ENCODE data around the gene HOXB1. TPM values are rescaled to one million over a fixed set of nuclear protein-coding genes. Genes with fewer than 3 reads are reported as not detected.
"Not testable (repeated sequence)": the region's sequence is repeated elsewhere in the genome, so short reads cannot be mapped to it uniquely, and the experiment has no call there.

Gene HOXB1
- total RNA-seq, 2 experiments from 2014 or later: not detected

- Mint-ChIP-seq H3K36me3 (ENCODE audit: low read depth) (no peaks in the 10 kb centered on the region), H3K27ac (peak overlapping the region; percentile 13), H3K27me3 (no peaks in the 10 kb centered on the region), H3K4me1 (peaks cover 59% of the 10 kb centered on the region), H3K4me3 (no peak overlapping the region), H3K9me3 (no peaks in the 10 kb centered on the region)
- DNase-seq: peak; percentile 31
- CTCF ChIA-PET: interaction anchor here (0.7 to 1.1 kb wide), 2 partner anchors 105 to 138 kb away, joined by 3 read pairs; partner anchors contain the start of gene HOXB5
- POLR2A ChIA-PET: interaction anchor here (1.2 kb wide), 1 partner anchor 17 kb away, joined by 3 read pairs; no protein-coding TSS in a partner anchor
These were observed 42.2 kb downstream of the HOXB1 start for GRCh38 chr17:48488548-48489106.

GRCh38 chr17:48487221-48487620, 43.6 kb downstream of the HOXB1 start:
- Mint-ChIP-seq H3K9me3 (no peaks in the 10 kb centered on the region), H3K36me3 (ENCODE audit: low read depth) (no peaks in the 10 kb centered on the region), H3K4me3 (no peak overlapping the region), H3K27me3 (peaks cover 1% of the 10 kb centered on the region), H3K27ac (no peak overlapping the region), H3K4me1 (peaks cover 65% of the 10 kb centered on the region)
- ChIA-PET CTCF (interaction anchor here (0.6 kb wide), 1 partner anchor 134 kb away, joined by 3 read pairs; no protein-coding TSS in a partner anchor), POLR2A (no interaction called here)
- DNase-seq: no peak

- ChIA-PET CTCF (interaction anchor here (0.6 to 1.3 kb wide), 2 partner anchors 106 to 133 kb away, joined by 3 read pairs; no protein-coding TSS in a partner anchor), POLR2A (no interaction called here)
- Mint-ChIP-seq H3K36me3 (ENCODE audit: low read depth) (no peaks in the 10 kb centered on the region), H3K4me3 (no peak overlapping the region), H3K4me1 (peaks cover 63% of the 10 kb centered on the region), H3K27ac (no peak overlapping the region), H3K9me3 (no peaks in the 10 kb centered on the region), H3K27me3 (peaks cover 1% of the 10 kb centered on the region)
- DNase-seq: no peak
These were observed 44.3 kb downstream of the HOXB1 start for GRCh38 chr17:48486557-48486956.

- H3K4me3 Mint-ChIP-seq: no peak overlapping the region
- ChIA-PET POLR2A (no interaction called here), CTCF (no interaction called here)
- peaks cover 48% of the 10 kb centered on the region for H3K4me1 Mint-ChIP-seq
- no peaks in the 10 kb centered on the region for H3K9me3 Mint-ChIP-seq
- H3K27ac Mint-ChIP-seq: no peak overlapping the region
- peaks cover 1% of the 10 kb centered on the region for H3K27me3 Mint-ChIP-seq
- DNase-seq: no peak
- H3K36me3 Mint-ChIP-seq (ENCODE audit: low read depth): no peaks in the 10 kb centered on the region
These were observed 46.0 kb downstream of the HOXB1 start for GRCh38 chr17:48484850-48485249.

GRCh38 chr17:48484256-48484655, 46.6 kb downstream of the HOXB1 start:
- peaks cover 1% of the 10 kb centered on the region for H3K27me3 Mint-ChIP-seq
- no peaks in the 10 kb centered on the region for H3K36me3 Mint-ChIP-seq (ENCODE audit: low read depth)
- H3K4me1 Mint-ChIP-seq: peaks cover 43% of the 10 kb centered on the region
- POLR2A ChIA-PET: interaction anchor here (0.6 to 1.1 kb wide), 2 partner anchors 15 to 22 kb away, joined by 3 read pairs; no protein-coding TSS in a partner anchor
- H3K9me3 Mint-ChIP-seq: no peaks in the 10 kb centered on the region
- H3K4me3 Mint-ChIP-seq: no peak overlapping the region
- H3K27ac Mint-ChIP-seq: no peak overlapping the region
- no peak for DNase-seq
- CTCF ChIA-PET: interaction anchor here (1.5 kb wide), 1 partner anchor 8 kb away, joined by 5 read pairs; no protein-coding TSS in a partner anchor

- ChIA-PET POLR2A (interaction anchor here (0.6 to 1.1 kb wide), 2 partner anchors 15 to 22 kb away, joined by 3 read pairs; no protein-coding TSS in a partner anchor), CTCF (interaction anchor here (1.1 to 1.5 kb wide), 2 partner anchors 9 to 30 kb away, joined by 3 to 5 read pairs; no protein-coding TSS in a partner anchor)
- Mint-ChIP-seq H3K9me3 (no peaks in the 10 kb centered on the region), H3K4me3 (no peak overlapping the region), H3K27me3 (peaks cover 1% of the 10 kb centered on the region), H3K36me3 (ENCODE audit: low read depth) (no peaks in the 10 kb centered on the region), H3K27ac (peak overlapping the region; percentile 17), H3K4me1 (peaks cover 42% of the 10 kb centered on the region)
- DNase-seq: peak; percentile 54
These were observed 47.2 kb downstream of the HOXB1 start for GRCh38 chr17:48483471-48484131.

- DNase-seq: no peak
- Mint-ChIP-seq H3K27me3 (peaks cover 1% of the 10 kb centered on the region), H3K4me1 (peaks cover 42% of the 10 kb centered on the region), H3K4me3 (no peak overlapping the region), H3K27ac (peak overlapping the region; percentile 17), H3K36me3 (ENCODE audit: low read depth) (no peaks in the 10 kb centered on the region), H3K9me3 (no peaks in the 10 kb centered on the region)
- ChIA-PET CTCF (interaction anchor here (1.1 to 1.5 kb wide), 2 partner anchors 10 to 30 kb away, joined by 3 to 5 read pairs; no protein-coding TSS in a partner anchor), POLR2A (interaction anchor here (1.1 kb wide), 1 partner anchor 16 kb away, joined by 3 read pairs; no protein-coding TSS in a partner anchor)
These were observed 47.8 kb downstream of the HOXB1 start for GRCh38 chr17:48483004-48483403.

GRCh38 chr17:48482301-48482700, 48.5 kb downstream of the HOXB1 start:
- POLR2A ChIA-PET; H3K4me3 Mint-ChIP-seq; H3K27ac Mint-ChIP-seq; H3K9me3 Mint-ChIP-seq; DNase-seq; H3K36me3 Mint-ChIP-seq (ENCODE audit: low read depth); H3K27me3 Mint-ChIP-seq: not testable (repeated sequence)
- CTCF ChIA-PET: interaction anchor here (1.1 to 1.2 kb wide), 2 partner anchors 10 kb away, joined by 4 to 5 read pairs; no protein-coding TSS in a partner anchor
- H3K4me1 Mint-ChIP-seq: peaks cover 48% of the 10 kb centered on the region

GRCh38 chr17:48479014-48479402, 51.8 kb downstream of the HOXB1 start:
- Mint-ChIP-seq H3K4me3 (no peak overlapping the region), H3K4me1 (peaks cover 37% of the 10 kb centered on the region), H3K27me3 (peaks cover 3% of the 10 kb centered on the region), H3K27ac (peak overlapping the region; percentile 68), H3K36me3 (ENCODE audit: low read depth) (no peaks in the 10 kb centered on the region), H3K9me3 (no peaks in the 10 kb centered on the region)
- ChIA-PET POLR2A (no interaction called here), CTCF (no interaction called here)
- DNase-seq: no peak

Other genes with a start within 250 kb of the HOXB1 start
- 100 to 1,000 TPM; 132 to 133 TPM for gene SKAP1, start 100.8 kb downstream of the HOXB1 start, total RNA-seq
- gene HOXB2, start 14.1 kb upstream of the HOXB1 start, total RNA-seq: 10 to 100 TPM; 20.3 to 20.9 TPM
- gene HOXB4, start 47.3 kb upstream of the HOXB1 start, total RNA-seq: 1 to 10 TPM; 6.2 to 7.0 TPM
- gene HOXB3, start 59.2 kb upstream of the HOXB1 start, total RNA-seq: 10 to 100 TPM; 10.8 to 12.1 TPM
- under 1 TPM in 1 of 2 experiments, not detected in 1; 0.20 TPM for gene HOXB5, start 62.8 kb upstream of the HOXB1 start, total RNA-seq
- gene HOXB6, start 74.0 kb upstream of the HOXB1 start, total RNA-seq: under 1 TPM; 0.60 to 0.68 TPM
- gene HOXB7, start 80.0 kb upstream of the HOXB1 start, total RNA-seq: 1 to 10 TPM; 1.6 to 1.7 TPM
- not detected for gene HOXB8, start 84.3 kb upstream of the HOXB1 start, total RNA-seq
- gene HOXB9, start 95.3 kb upstream of the HOXB1 start, total RNA-seq: 1 to 10 TPM in 1 of 2 experiments, under 1 TPM in 1; 0.88 to 1.4 TPM
- not detected for gene PRAC1, start 191.5 kb upstream of the HOXB1 start, total RNA-seq
- not detected for gene PRAC2, start 192.2 kb upstream of the HOXB1 start, total RNA-seq
- not detected for gene HOXB13, start 197.7 kb upstream of the HOXB1 start, total RNA-seq